ENCODE data around the gene KIAA1671.

Gene KIAA1671

DNA sequence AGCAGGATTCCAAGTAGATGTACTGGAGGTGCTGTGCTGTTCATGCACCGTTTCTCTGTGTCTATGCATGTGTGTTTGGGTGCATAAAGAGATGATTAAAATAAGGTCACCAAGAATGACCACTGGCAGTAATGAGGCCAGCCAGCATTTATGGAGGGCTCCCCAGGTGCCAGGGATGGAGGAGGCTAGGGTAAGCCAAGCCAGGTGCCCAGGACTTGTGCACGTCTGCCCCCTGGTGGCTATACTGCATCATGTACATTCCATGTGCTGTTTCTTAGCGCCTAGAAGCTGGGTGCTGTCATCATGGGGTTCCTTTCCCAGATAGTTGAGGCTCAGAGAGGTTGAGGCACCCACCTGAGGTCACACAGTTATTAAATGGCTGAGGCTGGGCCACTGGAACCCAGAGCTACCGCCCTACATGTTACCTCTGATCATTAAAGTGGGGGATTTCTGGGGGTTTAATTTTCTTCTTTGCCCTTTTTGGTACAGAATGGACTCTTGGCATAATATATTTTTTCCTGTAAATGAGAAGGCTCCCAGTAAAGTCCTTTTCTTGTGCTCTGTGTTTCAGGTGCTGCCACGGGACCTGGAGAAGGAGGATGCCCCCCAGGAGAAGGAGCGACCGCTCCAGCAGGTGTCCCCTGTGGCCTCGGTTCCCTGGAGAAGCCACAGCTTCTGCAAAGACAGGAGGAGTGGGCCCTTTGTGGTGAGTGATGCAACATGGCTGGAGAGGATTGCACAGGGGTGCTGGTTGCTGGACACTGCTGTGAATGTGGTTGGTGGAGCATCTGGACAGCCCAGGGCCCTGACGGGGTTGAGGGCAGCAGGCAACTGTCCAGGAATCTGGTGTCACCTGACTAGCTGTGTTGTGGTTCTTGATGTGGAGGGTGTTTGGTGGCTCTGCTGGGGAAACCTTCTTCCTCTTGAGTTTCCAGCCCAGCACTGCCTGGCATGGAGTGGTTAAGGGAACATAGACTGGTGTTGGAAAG is 96.4 kb downstream of the KIAA1671 start:
- peak; percentile 4 for DNase-seq

DNA sequence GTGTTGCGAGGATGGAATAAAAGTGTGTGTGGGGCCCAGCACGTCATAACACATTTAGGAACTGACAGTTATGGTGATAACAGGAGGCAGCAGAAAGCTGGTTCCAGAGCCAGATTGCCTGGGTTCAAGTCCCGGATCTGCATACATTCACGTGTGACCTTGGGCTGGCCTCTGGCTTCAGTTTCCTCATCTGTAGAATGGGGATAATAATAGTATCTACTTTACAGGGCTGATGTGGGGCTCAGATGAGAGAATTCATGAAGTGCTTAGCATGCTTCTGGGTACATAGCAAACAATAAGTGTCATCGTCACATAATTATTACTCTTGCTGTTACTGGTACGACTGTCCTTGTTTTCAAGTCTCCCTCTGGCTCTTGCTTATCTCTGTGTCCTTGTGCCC is 97.3 kb downstream of the KIAA1671 start:
- no peak for DNase-seq

DNA sequence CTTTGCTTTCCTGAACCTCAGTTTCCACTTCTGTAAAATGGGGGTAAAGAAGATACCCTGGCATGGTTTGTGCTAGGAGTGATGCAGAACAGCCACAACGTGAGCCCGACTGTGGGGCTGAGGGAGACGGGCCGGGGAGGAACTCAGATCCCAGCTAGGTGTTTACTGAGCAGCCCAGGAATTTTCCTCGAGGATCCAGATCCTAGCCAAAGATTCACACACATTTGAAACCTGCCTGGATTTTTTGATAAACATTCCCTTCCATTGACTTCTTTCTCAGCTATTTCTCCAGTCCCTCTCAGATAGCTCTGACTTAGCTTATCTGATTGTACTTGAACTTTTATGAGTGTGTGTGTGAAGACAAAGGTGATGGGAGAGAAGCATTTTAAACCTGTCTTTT is 98.0 kb downstream of the KIAA1671 start:
- no peak for DNase-seq

DNA sequence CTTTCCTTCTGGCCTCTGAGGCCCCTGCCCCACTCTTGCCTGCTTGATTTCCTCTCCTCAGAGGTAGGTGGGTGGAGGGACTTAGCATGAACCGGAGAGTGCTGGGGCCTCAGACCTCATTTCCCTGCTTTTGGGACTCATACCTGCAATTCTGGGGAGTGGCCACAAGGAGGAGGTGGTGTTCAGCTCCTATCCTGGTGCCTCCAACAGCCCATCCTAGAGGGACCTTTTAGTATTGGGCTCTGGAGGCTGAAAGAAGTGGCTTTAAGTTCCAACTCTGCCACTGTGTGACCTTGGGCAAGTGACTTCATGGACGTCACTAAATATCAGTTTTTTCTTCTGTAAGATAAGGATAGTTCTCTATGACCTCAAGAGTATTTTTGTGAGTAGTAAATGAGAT is 98.6 kb downstream of the KIAA1671 start:
- DNase-seq = no peak

DNA sequence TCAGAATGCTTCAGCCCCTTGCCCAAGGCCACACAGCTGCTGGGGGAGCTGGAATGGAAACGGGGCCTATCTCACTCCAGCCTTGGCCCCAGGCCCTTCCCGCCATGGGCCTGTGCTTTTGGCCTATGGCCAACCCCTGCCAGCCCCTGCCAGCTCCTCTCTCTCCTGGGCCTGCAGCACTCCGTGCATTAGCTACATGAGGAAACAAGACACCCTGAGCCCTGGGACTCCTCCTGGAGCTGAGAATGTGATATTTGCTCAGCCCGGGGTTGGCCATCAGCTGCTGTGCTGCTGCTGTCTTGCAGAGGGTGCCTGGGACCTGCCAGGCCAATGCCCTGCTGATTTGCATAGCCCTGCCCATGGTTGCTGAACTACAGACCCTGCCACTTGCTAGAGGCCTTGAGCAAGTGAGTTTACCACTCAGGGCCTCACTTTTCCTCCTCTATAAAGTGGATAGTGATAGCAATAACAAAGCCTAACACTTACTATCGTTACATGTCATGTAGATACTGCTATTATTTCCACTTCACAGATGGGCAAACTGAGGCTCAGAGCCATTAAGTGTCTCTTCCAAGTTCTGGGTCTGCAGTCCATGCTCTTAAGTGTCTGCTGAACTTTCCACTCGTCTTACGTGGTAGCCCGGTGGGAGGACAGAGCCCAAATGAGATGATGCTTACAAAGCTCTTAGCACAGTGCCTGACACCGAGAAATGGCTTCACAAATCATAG is 99.6 kb downstream of the KIAA1671 start:
- DNase-seq = peak; percentile 1

DNA sequence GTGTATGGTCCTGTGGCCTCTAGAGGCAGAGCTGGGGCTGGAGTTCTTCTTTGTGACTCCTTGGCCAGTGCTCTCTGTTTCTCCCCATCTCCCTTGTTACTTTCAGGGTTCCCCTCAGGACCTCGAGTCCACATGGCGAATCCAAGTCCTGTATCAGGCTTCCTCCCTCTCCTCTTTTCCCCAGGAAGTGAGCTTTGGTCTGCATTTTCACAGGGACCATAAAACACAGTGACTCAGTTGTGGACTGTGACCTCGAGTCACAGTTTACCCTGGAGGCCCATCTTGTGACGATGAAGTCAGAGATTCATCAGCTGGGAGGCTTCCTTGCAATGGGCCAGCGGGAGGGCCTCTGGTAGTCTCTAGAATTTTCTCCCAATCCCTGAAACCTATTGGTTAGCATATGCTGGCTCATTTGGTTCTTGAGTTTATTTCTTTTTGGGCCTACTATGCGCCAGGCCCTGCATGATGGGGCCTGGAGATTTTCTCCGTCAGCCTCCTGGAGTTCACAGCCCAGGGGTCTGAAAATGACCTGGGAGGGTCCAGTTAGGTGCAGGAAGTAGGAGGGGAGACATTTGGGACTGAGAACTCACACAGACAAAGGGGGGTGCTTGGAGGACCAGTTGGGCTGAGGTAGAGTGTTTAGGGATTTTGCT is 100.8 kb downstream of the KIAA1671 start:
- no peak for DNase-seq

DNA sequence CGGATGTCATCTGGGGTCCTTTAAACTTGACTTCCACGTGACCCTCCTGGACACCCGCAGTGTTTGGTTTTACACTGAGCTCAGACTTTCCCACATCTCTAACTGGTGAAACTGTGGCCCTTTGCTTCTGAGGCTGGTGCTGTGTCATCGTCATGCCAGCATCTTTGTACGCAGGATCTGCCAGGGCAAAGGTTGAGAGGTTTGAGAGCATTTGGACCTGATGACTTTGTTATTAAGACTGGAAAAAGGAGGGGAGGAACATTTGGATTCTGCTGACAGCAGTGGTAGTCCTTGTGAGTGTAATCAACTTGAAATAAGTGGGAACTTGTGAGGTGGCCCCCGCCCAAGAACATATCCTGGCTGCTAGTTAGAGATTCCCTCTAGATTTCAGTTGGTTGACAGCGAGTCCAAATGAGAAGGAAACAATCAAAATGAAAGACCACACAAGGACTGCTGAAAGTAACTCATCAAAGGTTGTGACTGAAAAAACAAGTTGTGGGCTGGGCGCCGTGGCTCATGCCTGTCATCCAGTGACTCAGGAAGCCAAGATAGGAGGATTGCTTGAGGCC is 102.5 kb downstream of the KIAA1671 start:
- DNase-seq = no peak

DNA sequence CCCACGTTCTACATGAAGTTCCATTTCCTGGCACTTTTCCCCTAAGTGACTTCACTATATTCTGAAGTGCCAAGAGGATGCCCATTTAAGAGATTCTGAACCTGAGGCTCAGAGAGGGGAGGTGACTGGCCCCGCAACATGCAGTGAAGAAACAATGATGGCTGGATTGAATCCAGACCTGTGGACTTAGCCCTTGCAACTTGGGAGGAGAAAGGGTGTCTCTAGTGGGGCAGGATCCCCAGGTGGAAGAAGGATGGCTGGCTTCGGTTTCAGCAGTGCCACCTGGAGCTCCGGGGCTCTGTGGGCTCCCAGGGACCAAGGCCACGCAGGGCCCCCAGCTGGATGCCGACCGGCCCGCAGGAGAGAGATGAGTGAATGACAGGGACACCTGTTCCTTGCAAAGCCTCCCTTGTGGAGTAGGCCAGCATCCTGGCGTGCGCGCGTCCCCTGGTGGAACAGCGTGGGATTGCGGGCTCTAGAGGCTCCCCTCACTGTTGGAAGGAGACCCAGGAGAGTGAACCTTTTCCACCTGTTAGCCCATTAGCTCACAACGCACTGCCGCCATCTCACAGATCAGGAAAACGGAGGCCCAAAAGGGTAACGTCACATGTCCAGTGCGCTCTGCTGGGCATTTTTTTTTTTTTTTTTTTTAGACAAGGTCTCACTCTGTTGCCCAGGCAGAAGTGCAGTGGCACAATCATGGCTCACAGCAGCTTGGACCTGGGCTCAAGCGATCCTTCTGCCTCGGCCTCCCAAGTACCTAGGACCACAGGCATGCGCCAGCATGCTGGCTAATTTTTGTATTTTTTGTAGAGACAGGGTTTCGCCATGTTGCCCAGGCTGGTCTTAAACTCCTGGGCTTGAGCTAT is 104.7 kb downstream of the KIAA1671 start:
- peak; percentile 29 for DNase-seq

DNA sequence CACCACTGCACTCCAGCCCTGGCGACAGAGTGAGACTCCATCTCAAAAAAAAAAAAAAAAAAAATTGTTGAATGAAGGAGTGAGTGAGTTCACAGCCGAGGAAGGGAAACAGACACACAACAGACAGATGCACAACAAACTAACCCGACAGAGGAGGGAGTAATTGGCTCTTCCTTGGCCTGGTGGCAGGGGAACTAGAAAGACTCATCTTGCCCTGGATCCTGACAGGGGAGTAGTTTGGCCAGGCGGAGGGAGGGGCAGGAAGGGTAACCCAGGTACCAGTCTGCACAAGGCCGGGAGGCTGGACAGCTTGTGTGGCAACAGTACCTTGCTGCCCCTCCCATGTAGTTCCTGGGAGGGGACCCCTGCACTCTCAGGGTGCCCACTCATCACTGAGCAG is 106.9 kb downstream of the KIAA1671 start:
- DNase-seq = no peak

DNA sequence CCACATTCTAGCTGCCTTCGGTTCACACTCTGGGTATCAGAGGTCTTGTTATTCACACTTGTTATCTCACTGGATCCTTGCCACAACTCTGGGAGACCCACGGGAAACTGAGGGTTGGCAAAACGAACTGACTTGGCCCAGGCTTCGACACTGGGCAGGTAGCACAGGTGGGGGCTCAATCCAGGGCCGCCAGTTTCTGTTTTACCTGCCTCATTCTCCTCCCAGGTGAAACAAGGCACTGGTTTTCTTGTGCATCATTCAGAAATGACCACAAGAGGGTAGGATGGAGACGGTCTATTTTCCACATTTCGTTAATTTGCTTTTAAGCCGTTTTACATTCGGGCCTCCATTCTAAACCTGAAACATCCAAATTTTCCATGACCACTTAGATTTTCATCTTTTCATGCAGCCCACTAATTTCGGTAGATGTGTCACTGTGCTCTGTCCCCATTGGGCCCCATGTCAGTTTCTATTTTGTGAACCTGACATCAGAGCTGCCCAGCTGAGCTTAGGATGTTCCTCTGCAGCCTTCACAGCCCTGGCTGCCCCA is 108.1 kb downstream of the KIAA1671 start:
- no peak for DNase-seq

DNA sequence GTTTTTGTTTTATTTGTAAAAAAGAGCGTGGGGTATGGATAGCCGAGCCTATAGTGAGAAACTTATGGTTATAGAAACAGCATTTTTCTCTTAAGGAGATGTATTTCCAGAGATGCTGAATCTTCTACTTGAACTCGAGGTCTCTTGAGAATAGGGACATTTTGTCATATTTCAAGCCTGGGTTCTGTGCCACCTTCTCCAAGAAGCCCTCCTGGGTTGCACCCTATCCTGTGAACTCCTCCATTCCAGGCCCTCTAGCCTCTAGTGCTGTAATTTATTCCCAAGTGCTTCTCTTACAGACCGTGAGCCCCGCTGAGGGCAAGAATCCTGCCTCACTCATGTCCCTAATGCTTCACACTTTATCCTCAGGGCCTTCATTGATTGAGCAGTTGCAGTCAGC is 108.6 kb downstream of the KIAA1671 start:
- no peak for DNase-seq

DNA sequence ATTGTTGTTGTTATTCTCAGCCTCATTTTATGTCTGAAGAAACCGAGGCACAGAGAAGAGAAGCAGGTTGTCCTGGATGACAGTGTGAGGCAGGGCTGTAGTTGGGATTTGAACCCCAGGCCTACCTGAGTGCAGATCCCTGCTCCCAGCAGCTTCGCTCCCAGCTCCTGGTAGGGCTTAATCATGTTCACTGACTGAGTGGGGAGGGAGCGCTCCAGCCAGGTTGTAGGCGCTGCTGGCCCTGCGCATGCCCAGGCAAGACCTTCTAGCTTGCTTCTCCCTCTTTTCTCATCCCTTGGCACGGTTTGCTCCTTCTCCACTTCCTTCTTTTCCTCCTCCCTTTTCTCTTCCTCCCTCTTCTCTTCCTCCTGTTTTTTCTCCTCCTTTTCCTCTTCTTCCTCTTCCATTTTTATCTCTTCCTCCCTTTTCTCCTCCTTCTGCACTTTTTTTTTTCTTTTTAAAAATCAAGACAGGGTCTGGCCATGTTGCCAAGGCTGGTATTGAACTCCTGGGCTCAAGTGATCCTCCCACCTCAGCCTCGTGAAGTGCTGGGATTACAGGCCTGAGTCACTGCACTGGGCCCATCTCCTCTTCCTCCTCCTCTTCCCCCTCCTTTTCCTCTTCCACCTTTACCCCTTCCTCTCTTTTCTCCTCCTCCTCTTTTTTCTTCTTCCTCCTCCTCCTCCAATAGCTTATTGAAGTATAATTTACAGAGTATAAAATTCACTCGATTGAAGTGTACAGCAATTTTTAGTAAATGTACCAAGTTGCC is 109.3 kb downstream of the KIAA1671 start:
- DNase-seq = no peak

DNA sequence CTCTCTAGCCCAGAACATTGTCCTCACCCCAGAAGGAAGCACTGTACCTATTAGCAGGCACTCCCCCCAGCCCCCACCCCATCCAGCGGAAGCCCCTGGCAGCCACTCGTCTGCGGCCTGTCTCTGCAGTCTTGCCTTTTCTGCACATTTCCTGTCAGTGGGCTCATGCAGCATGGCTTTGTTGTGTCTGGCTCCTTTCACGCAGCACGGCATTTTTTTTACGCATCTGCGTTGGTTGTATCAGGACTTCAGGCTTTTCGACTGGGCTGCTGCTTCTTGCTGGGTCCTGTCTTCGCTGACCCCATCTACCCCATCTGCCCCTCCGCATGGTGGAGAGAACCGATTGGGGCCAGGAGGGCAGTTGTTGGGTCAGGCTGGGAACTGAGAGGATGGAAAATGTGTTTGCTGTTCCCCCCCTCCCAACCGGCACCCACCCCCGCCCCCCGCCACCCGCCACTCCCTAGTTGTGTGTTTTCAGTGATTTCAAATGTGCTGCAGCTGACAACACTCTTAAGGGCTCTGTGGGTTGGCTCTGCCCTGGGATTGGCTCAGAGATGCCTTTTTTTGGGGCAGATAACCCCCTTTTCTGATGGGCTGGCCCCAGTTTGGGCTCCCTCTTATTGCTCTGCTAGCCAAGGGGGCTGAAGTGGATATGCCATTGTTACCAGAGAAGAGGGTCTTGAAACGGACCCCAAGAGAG is 110.0 kb downstream of the KIAA1671 start:
- DNase-seq = no peak

DNA sequence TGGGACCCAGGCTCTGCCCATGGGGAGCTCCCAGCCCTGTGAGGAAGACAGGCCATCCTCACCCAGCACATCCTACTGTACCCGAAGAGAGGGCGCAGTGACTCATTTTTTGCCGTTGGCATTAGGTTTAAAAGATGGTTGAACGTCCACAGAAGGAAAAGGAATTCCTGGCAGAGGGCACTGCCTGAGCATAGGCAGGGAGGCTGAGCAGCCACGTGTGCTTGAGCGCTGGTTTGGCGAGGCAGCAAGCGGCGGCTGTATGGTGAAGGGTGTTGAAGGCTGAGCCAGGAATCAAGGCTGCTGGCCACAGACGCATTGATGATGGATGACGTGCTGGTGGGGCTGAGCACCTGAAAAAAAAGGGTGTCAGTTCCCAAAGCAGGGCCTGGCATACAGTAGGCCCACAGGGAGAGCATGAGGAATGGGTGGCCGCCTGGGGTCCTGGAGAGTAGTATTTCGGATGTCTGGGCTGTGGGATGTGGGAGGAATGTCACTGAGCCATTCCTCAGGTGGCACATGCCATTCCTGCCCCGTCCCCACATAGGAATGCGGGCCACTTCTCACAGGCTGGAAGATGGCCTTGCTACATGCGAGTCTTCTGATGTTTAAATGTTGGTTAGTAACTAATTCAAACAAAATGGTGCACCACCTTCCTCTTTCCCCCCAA is 112.5 kb downstream of the KIAA1671 start:
- no peak for DNase-seq

DNA sequence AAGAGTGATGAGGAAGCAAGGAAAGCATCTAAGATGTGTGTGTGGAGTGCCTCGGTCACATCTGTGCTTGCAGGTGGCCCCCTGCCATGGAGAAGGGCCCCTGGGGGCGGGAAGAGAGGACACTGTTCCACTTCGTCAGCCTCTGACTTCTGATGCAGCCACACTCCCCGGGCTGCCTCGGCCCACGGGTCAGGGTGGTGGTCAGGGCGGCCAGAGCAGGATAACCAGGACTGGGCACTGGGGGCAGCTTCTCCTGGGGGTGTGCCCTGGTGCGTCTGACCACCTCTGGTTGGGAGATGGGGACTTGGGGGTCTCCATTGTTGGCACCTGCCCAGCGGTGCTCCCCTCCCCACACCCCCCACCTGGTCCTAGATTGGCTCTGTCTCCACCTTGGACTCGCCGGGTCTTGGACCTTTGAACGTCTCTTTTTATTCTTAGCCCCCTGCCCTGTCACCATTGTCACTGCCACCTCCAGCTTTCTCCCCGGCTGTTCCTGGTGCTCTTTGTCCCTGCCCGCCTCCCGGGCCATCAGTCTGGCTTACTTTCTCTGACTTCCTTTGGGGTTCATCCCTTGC is 114.4 kb downstream of the KIAA1671 start:
- DNase-seq = no peak

DNA sequence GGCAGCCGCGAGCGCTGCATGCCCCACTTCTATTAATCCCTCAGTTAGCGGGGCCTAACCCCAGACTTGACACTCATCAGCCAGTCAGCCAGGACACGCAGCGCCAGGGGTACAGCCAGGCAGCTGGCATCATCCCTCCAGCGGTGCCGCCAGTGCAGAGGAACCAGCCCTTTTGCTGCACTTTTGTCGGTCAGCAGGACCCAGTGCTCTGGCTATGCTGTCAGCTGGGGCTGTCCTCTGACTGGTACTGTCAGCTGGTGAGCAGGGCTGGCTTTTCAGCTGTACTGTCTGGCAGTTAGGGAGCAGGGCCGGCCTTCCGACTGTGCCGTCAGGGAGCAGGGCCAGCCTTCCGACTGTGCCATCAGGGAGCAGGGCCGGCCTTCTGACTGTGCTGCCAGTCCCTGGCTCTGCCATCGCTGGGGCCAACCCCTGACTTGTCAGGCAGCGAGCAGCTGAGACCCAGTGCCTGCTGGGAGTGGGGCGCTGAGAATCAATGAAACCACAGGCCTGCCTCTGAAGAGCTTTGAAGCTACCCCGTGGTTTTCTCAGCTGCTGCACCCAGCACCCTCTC is 115.4 kb downstream of the KIAA1671 start:
- no peak for DNase-seq

DNA sequence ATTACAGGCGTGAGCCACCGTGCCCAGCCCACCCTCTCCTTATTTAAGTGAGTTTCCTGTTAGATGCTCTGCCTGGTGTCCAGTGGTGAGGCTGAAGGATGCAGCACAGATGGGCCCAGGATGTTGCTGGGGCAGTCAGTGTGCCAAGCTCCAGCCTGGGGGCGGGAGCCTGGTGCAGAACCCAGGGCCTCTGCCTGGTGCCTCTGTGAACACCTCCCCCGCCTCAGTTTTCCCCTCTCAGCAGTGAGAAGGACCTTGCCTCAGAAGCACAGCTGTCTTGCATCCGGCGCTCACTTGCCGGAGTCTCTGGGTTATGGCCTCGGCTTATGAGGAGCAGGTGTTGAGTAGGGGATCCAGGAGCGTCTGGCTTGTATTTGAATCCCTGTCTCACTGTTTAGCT is 116.2 kb downstream of the KIAA1671 start:
- DNase-seq = no peak

DNA sequence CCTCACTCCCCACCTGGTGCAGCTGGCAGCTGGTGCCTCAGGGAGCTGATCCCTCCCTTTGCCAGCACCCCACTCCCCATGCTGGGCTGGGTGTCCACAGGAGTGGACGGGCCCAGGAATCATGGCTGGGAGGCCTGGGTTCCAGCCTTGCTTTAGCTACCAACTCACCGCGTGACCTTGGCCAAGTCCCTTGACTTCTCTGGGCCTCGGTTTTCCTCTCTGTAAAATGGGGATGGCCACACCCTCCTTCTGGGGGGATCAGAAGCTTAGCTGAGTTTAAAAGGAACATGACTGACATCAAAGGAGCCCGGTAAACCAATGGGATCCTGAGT is 116.9 kb downstream of the KIAA1671 start:
- no peak for DNase-seq

DNA sequence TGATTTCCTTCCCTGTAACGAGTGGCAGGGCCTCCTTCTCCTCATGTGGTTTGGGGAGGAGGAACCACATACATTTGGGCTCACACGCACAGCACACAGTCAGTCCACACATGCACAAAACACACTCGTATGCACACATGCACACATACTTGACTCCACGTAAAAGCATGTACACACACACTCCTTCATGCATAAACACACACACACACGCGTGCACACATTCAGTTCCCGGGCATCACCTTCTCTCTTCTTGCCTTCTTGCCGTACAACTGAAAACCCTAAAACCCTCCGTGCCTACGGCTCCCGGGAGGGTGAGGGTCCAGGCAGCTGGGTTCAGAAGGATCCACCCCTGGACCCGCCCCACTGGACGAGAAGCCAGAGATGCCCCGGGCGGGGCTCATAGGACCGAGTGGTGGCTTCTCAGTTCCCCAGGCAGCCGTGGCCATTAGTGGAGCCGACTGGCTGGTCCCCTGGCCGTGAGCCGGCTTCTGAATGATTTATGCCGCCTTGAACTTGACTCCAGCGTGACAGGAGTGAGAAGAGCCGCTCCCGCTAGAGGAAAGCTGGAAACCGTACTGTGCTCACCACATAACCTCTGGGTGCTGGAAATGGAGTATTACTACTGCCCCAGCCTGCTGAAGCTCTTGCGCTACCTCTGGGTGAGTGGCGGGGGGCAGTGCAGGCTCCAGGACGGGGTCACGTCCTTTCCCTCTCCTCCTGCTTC is 117.4 kb downstream of the KIAA1671 start:
- DNase-seq = no peak

Data from NCI-H774 (cell line).